GM08714 (cell line): ENCODE measurements around the gene AIMP1.
A peak's percentile ranks its signal among the peaks of the same experiment; 100 is the strongest.

Experiments used
- H3K4me3 ChIP-seq: fragments of 200-500 bp; sonication (Bioruptor generic); 2 replicates; pipeline ENCODE4 v1.5.1; 2014; ENCODE audit warnings: mild to moderate bottlenecking, low read length, inconsistent platforms
- ZNF274 ChIP-seq: IDR thresholded peaks from 2 replicates; pipeline ENCODE4 v1.6.1; 2012; ENCODE audit warnings: mild to moderate bottlenecking, low read depth, low read length

Gene AIMP1

GRCh38 chr4:106315968-106316772 is at the start of gene AIMP1, which contains the start of gene TBCK:
Gene AIMP1 (plus strand): TSS chr4:106316550. CDS start chr4:106325010, 8,460 bp downstream.
Gene TBCK (minus strand): TSS chr4:106316209. CDS start chr4:106308960, 7,249 bp downstream.
- H3K4me3 ChIP-seq, result peak within 1 kb of the TSS; percentile 90
- no peak for TF ChIP-seq ZNF274

- TF ChIP-seq ZNF274, result no peak
- no peak overlapping the region for H3K4me3 ChIP-seq
These were observed 47.6 kb upstream of the AIMP1 start for GRCh38 chr4:106268786-106269185.

DNA sequence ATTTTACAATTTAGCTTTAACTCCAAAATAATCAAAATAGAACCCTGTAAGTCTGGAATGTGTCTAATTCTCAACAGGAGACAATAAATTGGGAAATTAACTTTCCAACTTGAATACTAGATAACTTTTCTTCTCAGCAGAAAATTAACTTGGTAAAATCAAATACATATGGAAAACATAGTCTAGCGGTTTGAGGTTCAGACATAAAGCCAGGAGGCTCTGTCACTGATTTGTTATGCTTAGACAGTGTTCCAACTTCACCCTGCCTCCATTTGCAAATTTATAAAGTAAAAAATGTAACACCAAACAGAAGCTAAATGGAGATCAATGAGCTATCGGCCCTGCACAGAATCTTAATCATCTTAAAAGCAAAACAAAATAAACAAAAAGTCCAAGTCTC is 46.6 kb upstream of the AIMP1 start:
- no peak for TF ChIP-seq ZNF274
- no peak overlapping the region for H3K4me3 ChIP-seq

DNA sequence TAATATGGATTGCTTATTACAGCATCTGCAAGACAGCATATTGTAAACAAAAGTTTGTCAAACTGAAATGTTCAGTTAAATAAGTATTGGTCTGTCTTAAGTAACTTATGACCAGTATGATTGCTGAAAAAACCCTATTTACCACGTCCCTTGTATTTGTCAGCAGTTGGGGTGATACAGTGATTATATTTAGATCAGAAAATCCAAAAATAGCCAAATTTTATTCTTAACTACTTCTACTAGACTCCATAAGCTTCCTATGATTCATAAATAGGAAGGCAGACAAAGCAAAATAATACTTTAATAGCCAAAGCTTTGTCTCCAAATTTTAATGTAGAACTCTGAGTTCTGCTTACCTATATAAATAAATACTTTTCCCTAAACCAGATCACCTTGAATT is 45.6 kb upstream of the AIMP1 start:
- no peak overlapping the region for H3K4me3 ChIP-seq
- no peak for TF ChIP-seq ZNF274

DNA sequence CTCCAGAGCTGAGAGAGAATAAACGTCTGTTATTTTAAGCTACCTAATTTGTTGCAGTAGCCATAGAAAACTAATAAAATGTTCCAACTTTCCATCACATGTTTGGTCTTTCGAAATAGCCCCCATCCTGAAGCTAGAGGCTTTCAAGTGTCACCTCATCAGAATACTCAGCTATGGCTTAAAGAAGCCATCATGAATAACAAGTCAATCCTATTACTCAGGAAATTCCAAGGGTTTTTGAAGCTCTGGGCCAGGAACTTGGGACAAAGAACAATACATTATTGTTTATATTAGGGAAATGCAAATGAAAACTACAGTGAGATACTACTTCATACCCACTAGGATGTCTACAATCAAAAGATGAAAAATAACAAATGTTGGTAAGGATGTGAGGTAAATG is 42.5 kb upstream of the AIMP1 start:
- H3K4me3 ChIP-seq, result no peak overlapping the region
- TF ChIP-seq ZNF274, result no peak

GRCh38 chr4:106277140-106277675 is 39.1 kb upstream of the AIMP1 start:
- H3K4me3 ChIP-seq, result no peak overlapping the region
- TF ChIP-seq ZNF274, result no peak

DNA sequence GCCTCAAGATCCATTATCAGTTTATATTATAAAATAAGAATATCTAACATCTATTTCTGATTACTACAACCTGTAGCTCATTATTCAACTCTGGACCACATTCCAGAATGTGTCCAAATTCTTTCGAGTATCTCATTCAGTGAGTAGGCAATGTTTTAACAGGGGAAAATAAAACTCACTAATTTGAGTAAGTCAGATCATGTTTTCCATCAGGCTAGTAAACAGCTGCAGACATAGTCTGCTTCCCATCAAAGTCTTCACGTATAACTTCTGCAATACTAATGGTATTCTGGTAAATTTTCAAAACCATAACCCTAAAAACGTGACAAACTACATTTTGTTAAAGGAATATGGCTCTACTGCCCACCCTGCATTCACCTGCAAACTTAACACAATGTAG is 32.1 kb upstream of the AIMP1 start:
- TF ChIP-seq ZNF274, result no peak
- H3K4me3 ChIP-seq, result no peak overlapping the region

DNA sequence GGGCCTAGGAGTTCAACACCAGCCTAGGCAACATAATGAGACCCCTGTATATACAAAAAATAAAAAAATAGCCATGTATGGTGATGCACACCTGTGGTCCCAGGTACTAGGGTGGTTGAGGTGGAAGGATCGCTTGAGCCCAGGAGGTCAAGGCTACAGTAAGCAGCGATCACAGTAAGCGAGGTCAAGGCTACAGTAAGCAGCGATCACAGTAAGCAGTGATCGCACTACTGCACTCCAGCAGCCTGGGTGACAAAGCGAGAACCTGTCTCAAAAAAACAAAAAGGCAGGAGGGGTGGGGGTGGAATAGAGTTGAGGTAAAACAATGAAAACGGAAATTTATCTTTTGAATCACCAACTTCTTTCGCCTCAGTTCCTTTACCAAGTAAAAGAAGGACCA is 29.7 kb upstream of the AIMP1 start:
- TF ChIP-seq ZNF274, result no peak
- no peak overlapping the region for H3K4me3 ChIP-seq

DNA sequence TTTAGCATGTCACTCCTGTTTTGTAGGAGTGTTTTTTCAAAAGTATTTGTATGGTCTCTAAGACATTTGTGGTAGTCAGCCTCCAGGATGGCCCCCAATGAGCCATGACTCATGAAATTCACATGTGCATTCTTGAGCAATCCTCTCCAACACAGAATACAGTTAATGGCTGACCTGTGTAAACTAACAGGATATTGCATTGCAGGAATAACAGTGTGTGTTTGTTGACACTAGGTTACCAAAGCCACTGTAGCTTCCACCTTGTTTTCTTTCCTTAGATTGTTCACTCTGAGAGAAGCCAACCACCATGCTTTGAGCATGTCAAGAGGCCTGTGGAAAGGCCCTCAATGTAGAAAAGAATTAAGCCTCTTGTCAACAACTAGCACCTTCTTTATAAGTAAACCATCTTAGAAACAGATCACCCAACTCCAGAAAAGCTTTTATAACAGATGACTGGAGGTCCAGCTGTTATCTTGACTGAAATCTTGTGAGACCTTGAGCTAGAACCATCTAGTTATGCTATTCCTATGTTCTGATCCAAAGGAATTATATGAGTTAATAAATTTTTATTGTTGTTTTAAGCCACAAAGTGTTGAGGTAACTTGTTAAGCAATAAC is 28.9 kb upstream of the AIMP1 start:
- TF ChIP-seq ZNF274, result no peak
- no peak overlapping the region for H3K4me3 ChIP-seq

GRCh38 chr4:106289737-106290136 is 26.6 kb upstream of the AIMP1 start:
- no peak for TF ChIP-seq ZNF274

GRCh38 chr4:106291678-106292077 is 24.7 kb upstream of the AIMP1 start:
- TF ChIP-seq ZNF274, result no peak
- no peak overlapping the region for H3K4me3 ChIP-seq

More at GRCh38 chr4:106289737-106290136, 26.6 kb upstream of the AIMP1 start:
- H3K4me3 ChIP-seq, result no peak overlapping the region

DNA sequence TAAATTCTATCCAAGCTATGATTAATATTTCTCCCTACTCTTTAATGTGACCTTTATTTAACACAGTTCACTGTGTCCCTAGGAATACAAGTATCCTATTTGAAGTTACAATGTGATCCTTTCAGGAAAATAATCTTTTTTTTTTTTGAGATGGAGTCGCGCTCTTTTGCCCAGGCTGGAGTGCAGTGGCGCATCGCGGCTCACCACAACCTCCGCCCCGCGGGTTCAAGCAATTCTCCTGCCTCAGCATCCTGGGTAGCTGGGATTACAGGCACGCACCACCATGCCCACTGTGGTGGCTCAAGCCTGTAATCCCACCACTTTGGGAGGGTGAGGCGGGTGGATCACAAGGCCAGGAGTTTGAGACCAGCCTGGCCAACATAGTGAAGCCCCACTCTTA is 22.3 kb upstream of the AIMP1 start:
- no peak overlapping the region for H3K4me3 ChIP-seq
- no peak for TF ChIP-seq ZNF274

GRCh38 chr4:106297245-106298035 is 18.9 kb upstream of the AIMP1 start:
- no peak for TF ChIP-seq ZNF274
- H3K4me3 ChIP-seq, result no peak overlapping the region

DNA sequence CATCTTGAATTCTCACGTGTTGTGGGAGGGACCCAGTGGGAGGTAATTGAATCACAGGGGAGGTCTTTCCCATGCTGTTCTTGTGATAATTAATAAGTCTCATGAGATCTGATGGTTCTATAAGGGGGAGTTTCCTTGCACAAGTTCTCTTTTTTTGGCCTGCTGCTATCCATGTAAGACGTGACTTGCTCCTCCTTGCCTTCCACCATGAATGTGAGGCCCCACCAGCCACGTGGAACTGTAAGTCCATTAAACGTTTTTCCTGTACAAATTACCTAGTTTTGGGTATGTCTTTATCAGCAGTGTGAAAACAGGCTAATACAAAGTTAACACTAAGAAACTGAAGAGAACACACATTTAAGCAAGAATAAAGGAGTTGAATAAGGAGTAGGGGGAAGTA is 16.4 kb upstream of the AIMP1 start:
- TF ChIP-seq ZNF274, result no peak
- H3K4me3 ChIP-seq, result no peak overlapping the region
